IPS-18c (cell line): ENCODE data around the gene FRMD4B.

Source experiments
- H3K4me3 ChIP-seq: 2 replicates; pipeline ENCODE4 v1.7.0; 2013; ENCODE audit warnings: low read depth, mild to moderate bottlenecking, low read length, moderate library complexity; ENCODE audit not compliant: insufficient read depth
- H3K9me3 ChIP-seq: one replicate; pipeline ENCODE4 v1.6.1; 2013; ENCODE audit warnings: mild to moderate bottlenecking, low read length, moderate library complexity; ENCODE audit not compliant: control insufficient read depth, insufficient read depth

Gene FRMD4B

DNA sequence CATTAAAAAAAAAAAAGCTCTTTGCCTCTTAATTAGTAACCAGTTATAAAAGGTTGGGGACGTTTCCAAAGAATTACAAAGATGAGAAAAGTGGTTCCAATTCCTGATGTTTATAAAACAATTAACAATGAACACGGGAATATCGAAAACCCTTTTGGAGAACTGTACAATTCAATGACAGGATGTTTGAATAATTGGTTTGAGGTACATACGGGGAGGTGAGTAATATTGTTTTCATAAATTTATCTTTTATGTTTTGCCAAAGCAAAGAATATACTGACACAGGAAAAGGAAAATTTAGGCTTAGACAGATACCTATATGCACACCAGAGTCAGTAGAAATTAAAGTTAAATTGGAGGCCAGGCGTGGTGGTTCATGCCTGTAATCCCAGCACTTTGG, 168.9 kb downstream of the FRMD4B start:
- H3K9me3 ChIP-seq: no peaks in the 10 kb centered on the region

DNA sequence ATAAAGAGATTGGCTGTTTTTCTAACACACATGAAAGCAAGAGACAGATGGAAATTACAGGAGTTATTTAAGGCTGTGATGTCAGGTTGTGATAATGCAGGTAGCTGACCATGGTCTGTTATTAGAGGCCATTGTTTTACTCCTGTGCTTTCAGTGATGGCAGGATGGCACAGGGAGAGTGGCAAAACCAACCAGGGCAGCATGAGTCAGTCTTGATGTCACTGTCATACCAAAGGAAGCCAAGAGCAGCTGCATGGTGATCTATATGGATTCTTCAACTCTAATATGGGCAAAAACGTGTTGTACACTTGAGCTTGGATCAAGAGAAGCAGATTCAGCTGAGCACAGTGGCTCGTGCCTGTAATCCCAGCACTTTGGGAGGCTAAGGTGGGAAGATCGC, 171.6 kb downstream of the FRMD4B start:
- no peaks in the 10 kb centered on the region for H3K9me3 ChIP-seq

More for the DNA sequence above, 168.9 kb downstream of the FRMD4B start:
- no peak overlapping the region for H3K4me3 ChIP-seq

DNA sequence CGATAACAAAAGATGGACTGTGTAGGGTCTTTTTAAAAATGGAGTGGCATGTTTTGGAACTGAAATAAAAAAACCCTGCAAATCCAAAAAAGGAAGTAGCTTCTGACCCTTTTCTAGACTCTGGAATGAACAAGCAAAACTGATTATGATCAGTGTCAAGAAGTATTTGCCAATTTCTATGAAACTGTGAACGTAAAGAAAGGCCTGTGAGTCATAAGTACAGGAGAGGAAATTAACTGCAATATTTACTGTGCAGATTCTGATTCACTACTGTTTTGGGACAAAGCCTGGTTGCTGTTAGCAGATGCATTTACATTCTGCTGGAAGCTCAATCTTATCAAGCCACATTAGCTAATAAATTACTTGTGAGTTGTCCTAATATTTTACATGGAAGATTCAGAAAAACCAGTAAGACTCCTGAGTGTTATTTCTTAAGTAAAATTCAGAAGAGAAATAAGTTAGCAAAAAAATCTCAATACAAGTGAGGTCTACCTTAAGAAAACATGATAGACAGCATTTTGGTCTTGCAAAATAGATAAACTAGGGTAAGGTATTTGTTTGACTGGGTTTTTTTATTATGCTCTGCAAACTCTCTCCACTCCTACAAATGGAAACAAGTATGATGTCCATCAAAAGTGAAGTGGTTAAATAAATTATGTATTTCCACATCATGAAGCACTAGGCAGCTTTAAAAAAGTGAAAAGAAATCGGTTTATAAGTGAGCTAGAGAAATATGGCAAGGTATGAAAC, 173.3 kb downstream of the FRMD4B start:
- H3K4me3 ChIP-seq: no peak overlapping the region
- H3K9me3 ChIP-seq: no peaks in the 10 kb centered on the region

More for the DNA sequence above, 171.6 kb downstream of the FRMD4B start:
- no peak overlapping the region for H3K4me3 ChIP-seq

DNA sequence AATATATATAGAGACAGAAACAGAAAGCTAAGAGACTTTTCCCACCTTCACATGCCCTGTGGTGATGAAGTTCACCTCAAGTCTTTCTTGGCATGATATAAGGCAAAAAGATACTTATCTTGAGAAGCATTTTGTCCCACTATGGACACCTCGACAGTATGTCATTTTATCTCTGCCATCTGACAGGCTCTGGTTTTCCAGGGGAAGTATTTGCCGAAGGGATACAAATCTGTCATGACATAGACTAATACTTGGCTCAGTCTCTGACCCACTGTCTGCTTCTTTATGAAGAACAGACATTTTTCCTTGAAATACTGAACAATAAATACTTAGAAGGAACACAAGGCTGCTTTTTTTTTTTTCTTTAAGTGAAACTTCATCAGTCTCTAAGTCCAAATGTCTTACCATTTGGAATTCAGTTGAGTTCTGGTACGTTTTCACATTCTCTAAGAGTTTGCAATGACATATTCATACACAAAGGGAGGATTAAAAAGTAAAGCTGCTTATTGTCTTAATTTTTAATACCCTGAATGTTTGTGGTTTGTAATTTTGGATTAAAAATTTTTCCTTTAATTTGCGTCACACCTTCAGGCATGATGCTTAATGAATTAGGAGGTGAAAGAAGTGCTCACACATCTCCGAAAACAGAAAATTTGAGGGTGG, 175.7 kb downstream of the FRMD4B start:
- Histone ChIP-seq H3K4me3 (no peak overlapping the region), H3K9me3 (no peaks in the 10 kb centered on the region)

DNA sequence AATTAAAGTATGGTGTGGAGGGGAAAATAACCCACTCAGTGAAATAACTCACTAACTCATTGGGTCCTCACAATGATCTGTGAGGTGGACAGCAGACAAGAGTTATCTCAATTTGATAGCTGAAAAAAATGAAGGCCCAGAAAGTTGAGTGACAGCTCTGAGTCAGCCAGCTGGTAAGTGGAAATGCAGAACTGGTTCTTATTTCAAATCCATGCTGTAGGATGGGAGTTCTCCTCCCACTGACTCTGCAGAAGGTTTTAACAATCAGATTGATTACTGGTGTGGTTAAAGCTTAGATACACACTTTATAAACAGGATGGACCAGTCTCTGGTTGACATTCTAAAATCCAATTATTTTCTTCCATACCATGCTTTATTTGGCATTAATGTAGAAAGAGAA, 176.5 kb downstream of the FRMD4B start:
- no peak overlapping the region for H3K4me3 ChIP-seq
- no peaks in the 10 kb centered on the region for H3K9me3 ChIP-seq

DNA sequence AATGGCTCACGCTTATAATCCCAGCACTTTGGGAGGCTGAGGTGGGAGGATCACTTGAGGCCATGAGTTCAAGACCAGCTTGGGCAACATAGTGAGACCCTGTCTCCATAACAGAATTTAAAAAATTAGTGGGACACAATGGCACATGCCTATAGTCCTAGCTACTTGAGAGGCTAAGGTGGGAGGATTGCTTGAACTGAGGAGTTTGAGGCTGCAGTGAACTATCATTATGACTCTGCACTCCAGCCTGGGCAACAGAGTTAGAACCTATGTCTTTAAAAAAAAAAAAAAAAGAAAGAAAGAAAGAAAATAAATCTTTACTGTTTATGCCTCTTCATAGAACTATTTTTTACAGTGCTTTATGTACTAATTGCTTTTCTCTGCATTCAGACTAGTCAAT, 178.9 kb downstream of the FRMD4B start:
- Histone ChIP-seq H3K9me3 (no peaks in the 10 kb centered on the region), H3K4me3 (no peak overlapping the region)

DNA sequence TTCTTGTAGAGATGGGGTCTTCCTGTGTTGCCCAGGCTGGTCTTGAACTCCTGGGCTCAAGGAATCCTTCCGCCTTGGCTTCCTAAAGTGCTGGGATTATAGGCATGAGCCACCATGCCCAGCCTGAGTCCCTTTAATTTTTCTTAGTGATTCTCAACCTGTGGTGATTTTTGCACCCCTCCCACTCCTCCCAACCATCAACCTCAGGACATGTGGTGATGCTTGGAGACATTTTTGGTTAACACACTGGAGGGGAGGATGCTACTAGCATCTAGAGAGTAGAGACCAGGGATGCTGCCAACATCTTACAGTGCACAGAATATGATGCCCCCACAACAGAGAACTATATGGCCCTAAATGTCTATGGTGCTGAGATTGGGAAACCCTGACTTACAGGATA, 180.5 kb downstream of the FRMD4B start:
- Histone ChIP-seq H3K4me3 (no peak overlapping the region), H3K9me3 (no peaks in the 10 kb centered on the region)

DNA sequence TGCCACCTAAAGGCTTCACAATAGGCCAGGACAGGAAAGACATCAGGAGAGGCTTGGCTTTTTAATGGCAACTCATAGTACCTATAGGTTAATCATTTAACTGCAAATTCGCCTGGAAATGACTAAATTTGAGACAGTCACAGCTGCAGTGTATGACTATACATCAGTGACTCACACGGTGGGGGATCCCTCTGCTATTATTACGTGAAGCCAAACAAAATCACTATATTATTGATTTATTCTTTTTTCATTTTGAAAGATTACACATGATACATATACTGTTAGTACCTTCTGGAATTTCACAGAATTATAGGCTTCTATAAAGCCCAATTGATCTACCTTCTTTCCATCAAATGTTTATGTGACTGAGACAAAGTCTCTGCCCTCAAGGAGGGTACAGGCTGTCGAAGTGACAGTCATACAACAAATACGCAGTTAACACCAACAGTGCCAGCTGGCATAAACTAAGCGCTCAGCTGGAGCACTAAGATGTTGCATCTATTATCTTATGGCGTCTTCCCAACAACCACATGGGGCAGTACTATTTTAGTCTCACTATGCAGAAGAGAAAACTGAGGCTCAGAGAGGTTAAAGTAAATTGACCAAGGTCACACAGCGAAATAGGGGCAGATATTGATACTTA, 181.5 kb downstream of the FRMD4B start:
- no peaks in the 10 kb centered on the region for H3K9me3 ChIP-seq
- H3K4me3 ChIP-seq: no peak overlapping the region

DNA sequence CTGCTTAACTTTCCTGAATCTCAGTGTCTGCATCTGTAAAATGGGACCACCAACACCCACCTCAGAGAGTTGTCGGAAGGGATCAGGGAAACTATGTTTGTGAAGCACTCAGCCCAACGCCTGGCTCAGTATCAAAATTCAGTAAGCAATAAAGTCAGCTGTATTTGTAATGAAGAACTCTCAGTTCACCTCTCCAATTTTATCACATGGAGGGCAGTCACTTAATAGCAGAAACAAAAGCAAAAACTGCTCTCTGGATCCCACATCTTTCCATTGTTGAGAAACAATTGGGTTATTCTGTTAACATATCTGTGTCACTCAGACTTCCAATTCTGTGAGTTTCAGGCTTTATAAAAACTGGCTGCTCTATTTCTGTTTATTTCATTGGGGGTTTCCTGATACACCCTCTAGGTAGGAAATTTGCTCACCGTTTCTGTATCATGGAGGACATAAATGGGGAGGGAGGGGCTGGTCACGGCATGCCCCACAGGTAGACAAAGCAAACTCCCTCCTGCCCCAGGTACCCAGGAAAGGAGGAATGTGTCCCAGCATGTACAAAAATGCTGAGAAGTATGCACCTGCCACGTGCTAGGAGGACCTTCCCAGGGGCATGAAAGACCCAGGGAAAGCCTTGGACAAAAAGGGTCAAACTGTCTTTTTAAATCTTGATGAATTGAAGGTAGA, 182.1 kb downstream of the FRMD4B start:
- Histone ChIP-seq H3K9me3 (no peaks in the 10 kb centered on the region), H3K4me3 (no peak overlapping the region)

DNA sequence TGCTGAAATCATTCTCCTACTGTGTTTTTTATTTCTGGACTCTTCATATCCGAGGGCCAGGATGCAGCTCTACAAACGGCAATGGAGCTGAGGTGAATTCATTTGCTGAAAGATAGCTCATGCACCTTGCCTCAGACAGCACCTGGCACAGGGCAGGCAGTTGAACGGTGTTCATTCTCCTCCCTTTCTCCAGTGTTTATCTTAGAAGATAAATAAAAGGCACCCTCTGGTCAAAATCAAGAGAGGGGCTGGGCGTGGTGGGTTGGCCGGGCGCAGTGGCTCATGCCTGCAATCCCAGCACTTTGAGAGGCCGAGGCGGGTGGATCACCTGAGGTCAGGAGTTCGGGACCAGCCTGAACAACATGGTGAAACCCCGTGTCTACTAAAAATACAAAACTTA, 184.2 kb downstream of the FRMD4B start:
- Histone ChIP-seq H3K9me3 (no peaks in the 10 kb centered on the region), H3K4me3 (no peak overlapping the region)

DNA sequence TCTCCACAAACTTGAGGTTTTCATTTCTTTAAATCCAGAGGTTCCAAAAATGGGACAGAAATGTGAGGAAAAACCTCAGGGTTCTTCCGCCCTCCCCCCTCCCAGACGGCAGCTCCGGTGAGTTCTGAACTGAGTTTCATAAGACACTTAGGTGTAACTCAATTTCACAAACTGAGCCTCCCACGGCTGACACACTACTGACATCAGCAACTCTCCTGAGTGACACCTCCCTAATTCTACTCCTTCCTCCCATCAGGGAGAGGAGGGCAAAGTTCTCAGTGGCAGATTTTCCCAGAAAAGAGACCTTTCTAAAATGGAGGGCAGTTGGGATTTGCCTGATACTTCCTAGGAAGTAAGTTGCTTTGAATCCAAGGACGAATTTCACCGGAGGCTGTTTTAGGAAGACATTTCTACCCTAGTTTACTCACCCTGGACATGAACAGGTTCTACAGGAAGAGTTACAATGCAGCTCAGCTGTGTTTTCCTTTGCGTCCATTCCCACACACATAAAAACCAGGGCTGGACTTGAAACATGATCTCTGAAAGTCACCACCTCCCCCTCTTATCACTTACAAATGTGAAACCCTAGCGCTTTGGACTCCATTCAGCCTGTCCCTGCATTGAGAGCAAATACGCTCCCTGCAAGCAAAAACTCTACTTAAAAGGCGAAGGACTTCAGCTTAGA, 185.4 kb downstream of the FRMD4B start:
- H3K4me3 ChIP-seq: no peak overlapping the region; the same call in 1 of the 2 replicates
- H3K9me3 ChIP-seq: no peaks in the 10 kb centered on the region

DNA sequence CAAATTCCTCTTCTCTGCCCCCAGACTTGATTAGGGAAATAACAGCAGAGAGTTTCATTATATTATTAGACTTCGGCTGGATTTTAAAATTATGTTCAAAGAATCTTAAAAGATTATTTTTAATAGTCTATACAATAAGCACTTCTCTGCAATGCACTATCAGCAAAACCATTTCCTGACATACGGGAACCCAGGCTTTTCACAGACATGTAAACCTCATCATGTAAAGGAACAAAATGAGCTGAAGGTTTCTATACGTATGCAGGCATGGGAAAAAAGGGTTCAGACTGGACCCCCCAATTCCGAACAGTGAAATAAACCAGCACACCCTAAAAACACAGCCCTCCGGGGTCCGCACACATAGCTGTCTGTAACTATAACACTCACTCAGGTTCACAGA, 185.9 kb downstream of the FRMD4B start:
- H3K4me3 ChIP-seq: no peak overlapping the region

DNA sequence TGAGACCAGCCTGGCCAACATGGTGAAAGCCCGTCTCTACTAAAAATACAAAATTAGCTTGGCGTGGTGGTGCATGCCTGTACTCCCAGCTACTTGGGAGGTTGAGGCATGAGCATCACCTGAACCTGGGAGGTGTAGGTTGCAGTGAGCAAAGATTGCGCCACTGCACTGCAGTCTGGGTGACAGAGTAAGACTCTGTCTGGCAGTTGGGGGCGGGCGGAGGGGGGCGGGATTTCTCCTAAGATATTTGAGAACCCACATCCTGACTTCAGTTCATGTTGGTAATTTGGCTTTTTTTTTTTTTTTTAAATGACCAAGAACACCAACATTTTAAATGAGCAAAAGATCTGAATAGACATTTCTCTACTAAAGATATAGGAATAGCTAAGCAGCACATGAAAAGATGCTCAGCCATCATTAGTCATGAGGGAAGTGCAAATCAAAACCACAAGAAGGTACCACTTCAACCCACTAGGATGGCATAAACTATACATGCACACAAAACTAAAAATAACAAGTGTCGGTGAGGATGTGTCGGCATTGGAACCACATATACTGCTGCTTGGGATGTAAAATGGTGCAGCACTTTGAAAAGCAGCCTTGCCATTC, 187.9 kb downstream of the FRMD4B start:
- Histone ChIP-seq H3K9me3 (no peaks in the 10 kb centered on the region), H3K4me3 (no peak overlapping the region)

More for the DNA sequence above, 185.9 kb downstream of the FRMD4B start:
- H3K9me3 ChIP-seq: no peaks in the 10 kb centered on the region

DNA sequence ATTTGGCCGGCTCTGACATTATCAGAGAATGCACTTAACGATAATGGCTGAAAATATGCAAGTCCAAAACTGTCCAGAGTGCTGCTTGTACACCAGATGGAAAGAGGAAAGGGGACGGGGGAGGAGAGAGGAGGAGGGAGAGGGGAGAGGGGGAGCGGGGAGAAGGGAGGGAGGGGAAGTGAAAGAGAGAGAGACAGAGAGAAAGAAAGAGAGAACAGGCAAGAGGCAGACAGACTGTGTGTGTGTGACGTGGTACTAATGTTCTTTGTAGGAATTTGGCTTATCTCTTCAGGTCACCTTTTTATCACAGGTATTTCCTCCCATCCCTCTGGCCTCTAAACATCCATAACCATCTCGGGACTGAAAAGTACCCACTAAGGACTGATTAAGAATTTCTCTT, 188.4 kb downstream of the FRMD4B start:
- Histone ChIP-seq H3K4me3 (no peak overlapping the region), H3K9me3 (no peaks in the 10 kb centered on the region)

DNA sequence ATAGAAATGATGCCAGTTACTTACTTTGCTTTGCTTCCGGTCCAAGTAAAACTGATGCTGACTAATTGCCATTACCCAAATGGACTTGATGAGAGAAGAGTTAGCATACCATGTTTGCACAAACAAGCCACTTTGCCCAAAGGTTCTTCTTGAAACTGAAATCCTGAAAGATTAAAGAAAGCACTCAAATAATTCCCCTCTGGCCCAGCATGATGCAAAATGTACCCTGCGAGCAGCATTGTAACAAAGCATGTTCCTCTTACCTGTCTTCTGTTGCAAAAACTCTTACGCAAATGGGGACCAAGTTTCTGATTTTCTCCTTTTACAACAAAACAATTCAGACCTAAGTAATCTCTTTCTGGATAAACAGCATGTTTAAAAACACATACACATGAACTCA, 189.0 kb downstream of the FRMD4B start:
- no peak overlapping the region for H3K4me3 ChIP-seq
- no peaks in the 10 kb centered on the region for H3K9me3 ChIP-seq

DNA sequence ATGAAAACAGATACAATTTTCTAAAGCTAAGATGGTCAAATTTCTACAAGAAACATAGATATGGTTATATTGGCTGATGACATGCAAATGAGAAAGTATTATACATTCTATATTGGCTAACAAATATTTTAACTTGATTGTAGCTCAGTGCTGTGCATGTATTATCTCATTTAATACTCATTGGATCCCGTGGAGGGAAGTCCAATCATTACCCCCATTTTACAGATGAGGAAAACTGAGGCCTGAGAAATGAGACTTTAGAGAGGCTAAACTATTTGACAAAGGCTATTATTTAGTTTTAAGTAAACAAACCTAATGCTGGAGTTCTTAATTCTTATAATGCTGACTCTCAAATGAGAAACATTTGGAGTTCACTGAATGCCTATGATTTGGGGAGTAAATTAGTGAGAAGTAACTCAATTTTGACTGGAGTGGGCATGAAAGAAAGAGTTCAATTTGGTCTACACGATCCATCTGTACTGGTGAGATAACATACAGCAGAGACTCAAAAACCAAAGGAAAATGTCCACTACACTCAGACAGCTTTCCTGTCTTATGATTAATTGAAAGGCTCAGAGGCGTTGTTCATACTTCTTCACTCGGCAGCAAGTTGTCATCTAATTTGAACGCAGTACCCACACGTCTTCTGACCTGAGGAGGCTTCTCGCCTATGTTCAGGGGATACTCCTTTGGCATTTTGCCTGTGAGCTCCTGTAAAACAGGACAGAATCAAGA, 191.3 kb downstream of the FRMD4B start:
- no peak overlapping the region for H3K4me3 ChIP-seq
- H3K9me3 ChIP-seq: no peaks in the 10 kb centered on the region
